Glutamatergic neuron (in vitro differentiated cells): Measurements from ENCODE around the gene CLIC3. TPM values are rescaled to one million over a fixed set of nuclear protein-coding genes. Genes with fewer than 3 reads are reported as not detected.

Source experiments
- DNase-seq: peaks from one replicate; pipeline ENCODE4 v3.0.0; 2022
- H3K27ac Mint-ChIP-seq: one replicate; pipeline ENCODE4 v1.8.0; 2020; ENCODE audit warnings: mild to moderate bottlenecking, mixed read lengths, inconsistent platforms; ENCODE audit not compliant: unreplicated experiment
- H3K27me3 Mint-ChIP-seq: one replicate; pipeline ENCODE4 v1.8.0; 2020; ENCODE audit warnings: mild to moderate bottlenecking, moderate library complexity, mixed read lengths, inconsistent platforms; ENCODE audit not compliant: unreplicated experiment
- H3K36me3 Mint-ChIP-seq: one replicate; pipeline ENCODE4 v1.8.0; 2020; ENCODE audit warnings: mild to moderate bottlenecking, mixed read lengths, inconsistent platforms; ENCODE audit not compliant: unreplicated experiment
- H3K4me1 Mint-ChIP-seq: one replicate; pipeline ENCODE4 v1.8.0; 2020; ENCODE audit warnings: mild to moderate bottlenecking, low read depth, mixed read lengths, inconsistent platforms; ENCODE audit not compliant: unreplicated experiment
- H3K4me3 Mint-ChIP-seq: one replicate; pipeline ENCODE4 v1.8.0; 2020; ENCODE audit warnings: mild to moderate bottlenecking, mixed read lengths, inconsistent platforms; ENCODE audit not compliant: unreplicated experiment
- H3K9me3 Mint-ChIP-seq: one replicate; pipeline ENCODE4 v1.8.0; 2020; ENCODE audit warnings: mild to moderate bottlenecking, moderate library complexity, mixed read lengths, inconsistent platforms; ENCODE audit not compliant: unreplicated experiment
- total RNA-seq: library from RNA; stranded (reverse); fragmentation: NEBNext Ultra II Directional; extraction: Animal tissue kit (Norgen Biotek cat#: 25700); gene quantifications from one replicate; pipeline ENCODE4 v1.2.1, GENCODE V29; 2021; ENCODE audit not compliant: unreplicated experiment
- TF ChIP-seq, protein P1 (sequence below): fragments of 200-600 bp; sonication (generic); IDR thresholded peaks from one replicate; pipeline ENCODE4 v1.5.0; 2021; ENCODE audit not compliant: partially characterized antibody, unreplicated experiment

Gene CLIC3
- total RNA-seq, 1 donor from 2014 or later = not detected

- DNase-seq = no peak
- Mint-ChIP-seq H3K4me3 (peak overlapping the region; percentile 38), H3K4me1 (peaks cover 2% of the 10 kb centered on the region), H3K9me3 (peaks cover 4% of the 10 kb centered on the region), H3K36me3 (no peaks in the 10 kb centered on the region), H3K27ac (no peak overlapping the region), H3K27me3 (peaks cover 4% of the 10 kb centered on the region)
- TF ChIP-seq, protein P1, sequence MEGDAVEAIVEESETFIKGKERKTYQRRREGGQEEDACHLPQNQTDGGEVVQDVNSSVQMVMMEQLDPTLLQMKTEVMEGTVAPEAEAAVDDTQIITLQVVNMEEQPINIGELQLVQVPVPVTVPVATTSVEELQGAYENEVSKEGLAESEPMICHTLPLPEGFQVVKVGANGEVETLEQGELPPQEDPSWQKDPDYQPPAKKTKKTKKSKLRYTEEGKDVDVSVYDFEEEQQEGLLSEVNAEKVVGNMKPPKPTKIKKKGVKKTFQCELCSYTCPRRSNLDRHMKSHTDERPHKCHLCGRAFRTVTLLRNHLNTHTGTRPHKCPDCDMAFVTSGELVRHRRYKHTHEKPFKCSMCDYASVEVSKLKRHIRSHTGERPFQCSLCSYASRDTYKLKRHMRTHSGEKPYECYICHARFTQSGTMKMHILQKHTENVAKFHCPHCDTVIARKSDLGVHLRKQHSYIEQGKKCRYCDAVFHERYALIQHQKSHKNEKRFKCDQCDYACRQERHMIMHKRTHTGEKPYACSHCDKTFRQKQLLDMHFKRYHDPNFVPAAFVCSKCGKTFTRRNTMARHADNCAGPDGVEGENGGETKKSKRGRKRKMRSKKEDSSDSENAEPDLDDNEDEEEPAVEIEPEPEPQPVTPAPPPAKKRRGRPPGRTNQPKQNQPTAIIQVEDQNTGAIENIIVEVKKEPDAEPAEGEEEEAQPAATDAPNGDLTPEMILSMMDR = no peak
These were observed 26.8 kb upstream of the CLIC3 start for GRCh38 chr9:137023157-137023556.

DNA sequence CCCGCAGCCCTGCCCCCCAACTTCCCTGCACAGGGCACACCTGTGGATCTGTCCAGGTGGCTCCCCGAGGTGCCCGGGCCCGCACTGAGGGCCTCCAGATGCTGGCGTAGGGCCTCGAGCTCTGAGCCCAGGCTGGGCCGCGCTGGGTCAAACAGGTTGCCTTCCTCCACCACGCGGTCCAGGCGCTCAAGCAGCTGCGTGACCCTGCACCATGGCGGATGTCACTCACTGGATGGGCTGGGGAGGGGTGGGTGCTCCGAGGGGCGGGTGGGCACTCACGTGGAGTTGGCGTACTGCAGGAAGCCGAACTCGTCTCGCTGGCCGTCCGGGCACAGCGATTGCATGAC lies 26.3 kb upstream of the CLIC3 start:
- peaks cover 4% of the 10 kb centered on the region for H3K9me3 Mint-ChIP-seq
- no peaks in the 10 kb centered on the region for H3K36me3 Mint-ChIP-seq
- H3K27me3 Mint-ChIP-seq = peaks cover 4% of the 10 kb centered on the region
- no peak for DNase-seq
- TF ChIP-seq, protein P1 = no peak
- H3K27ac Mint-ChIP-seq = no peak overlapping the region
- H3K4me3 Mint-ChIP-seq = no peak overlapping the region
- peaks cover 2% of the 10 kb centered on the region for H3K4me1 Mint-ChIP-seq

- Mint-ChIP-seq H3K4me3 (no peak overlapping the region), H3K4me1 (peaks cover 2% of the 10 kb centered on the region), H3K27ac (no peak overlapping the region), H3K36me3 (no peaks in the 10 kb centered on the region), H3K27me3 (peaks cover 2% of the 10 kb centered on the region), H3K9me3 (peaks cover 2% of the 10 kb centered on the region)
- TF ChIP-seq, protein P1 = no peak
- DNase-seq = no peak
These were observed 25.8 kb upstream of the CLIC3 start for GRCh38 chr9:137021979-137022661.

DNA sequence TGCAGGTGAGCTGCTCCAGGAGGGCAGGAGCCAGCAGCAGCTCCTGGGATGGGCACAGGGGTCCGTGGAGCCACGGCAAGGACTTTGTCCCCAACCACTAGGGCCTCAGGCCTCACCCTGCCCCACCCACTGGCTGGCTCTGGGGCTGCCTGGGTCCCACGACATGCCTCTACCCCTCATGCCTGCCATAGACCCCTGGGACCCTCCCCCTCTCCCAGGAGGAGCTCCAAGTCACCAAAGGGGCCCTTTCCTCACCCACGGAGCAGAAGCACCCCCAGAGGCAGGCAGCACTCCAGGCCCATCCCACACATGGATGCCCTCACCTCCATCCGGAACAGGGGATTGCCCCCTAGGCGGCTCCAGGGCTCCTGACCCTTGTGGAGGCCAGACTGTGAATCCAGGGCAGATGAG lies 25.2 kb upstream of the CLIC3 start:
- Mint-ChIP-seq H3K36me3 (no peaks in the 10 kb centered on the region), H3K4me1 (peaks cover 2% of the 10 kb centered on the region), H3K27ac (no peak overlapping the region), H3K4me3 (no peak overlapping the region), H3K27me3 (peaks cover 5% of the 10 kb centered on the region), H3K9me3 (peaks cover 1% of the 10 kb centered on the region)
- TF ChIP-seq, protein P1 = no peak
- DNase-seq = no peak

DNA sequence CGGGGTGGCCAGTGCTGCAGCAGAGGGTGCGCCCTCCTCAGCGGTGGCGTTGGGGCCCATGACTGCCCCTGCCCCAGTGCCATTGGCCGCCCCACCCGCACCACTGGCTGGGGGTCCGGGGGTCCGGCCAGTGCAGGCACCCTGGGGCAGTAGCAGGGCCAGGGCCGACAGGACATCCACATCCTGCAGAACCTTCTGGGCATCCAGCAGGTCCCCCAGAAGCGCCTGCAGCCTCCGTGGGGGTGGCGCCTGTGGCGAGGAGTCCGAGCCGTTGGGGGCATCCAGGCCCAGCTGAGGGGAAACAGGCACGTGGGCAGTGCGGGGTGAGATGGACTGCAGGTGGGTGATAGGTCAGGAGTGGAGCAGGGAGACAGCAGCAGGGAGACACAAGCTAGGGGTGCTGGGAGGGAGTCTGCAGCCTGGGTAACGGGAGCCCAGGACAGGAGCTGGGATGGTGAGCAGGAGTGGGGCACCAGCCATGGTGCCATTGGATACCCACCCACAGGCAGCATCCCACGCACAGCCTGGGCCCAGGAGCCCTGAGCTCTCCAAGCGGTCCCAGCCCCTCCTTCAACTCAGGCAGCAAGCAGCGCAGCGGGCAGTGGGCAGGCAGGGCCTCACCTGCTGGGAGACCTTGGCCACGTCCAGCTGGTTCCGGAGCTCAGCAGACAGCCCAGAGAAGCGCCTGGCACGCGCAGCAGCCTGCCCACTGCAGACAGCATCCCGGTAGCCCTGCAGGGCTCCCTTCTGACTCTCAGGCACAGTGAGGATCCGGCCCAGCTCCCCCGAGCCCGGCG lies 24.6 kb upstream of the CLIC3 start:
- Mint-ChIP-seq H3K36me3 (no peaks in the 10 kb centered on the region), H3K27me3 (peaks cover 5% of the 10 kb centered on the region), H3K4me3 (no peak overlapping the region), H3K9me3 (peaks cover 1% of the 10 kb centered on the region), H3K4me1 (peaks cover 2% of the 10 kb centered on the region), H3K27ac (no peak overlapping the region)
- TF ChIP-seq, protein P1 = no peak
- no peak for DNase-seq
